ENCODE measurements around the gene ZBTB43. TPM values are rescaled to one million over a fixed set of nuclear protein-coding genes. Genes with fewer than 3 reads are reported as not detected.

Gene ZBTB43
- total RNA-seq, 1 donor from 2014 or later = 23.6 TPM

- DNase-seq = no peak
Measured at GRCh38 chr9:126830827-126831226, 26.0 kb downstream of the ZBTB43 start.

- no peak for DNase-seq
Measured at GRCh38 chr9:126832440-126832839, 27.6 kb downstream of the ZBTB43 start.

- DNase-seq = no peak
Measured at GRCh38 chr9:126833020-126833419, 28.2 kb downstream of the ZBTB43 start.

GRCh38 chr9:126833710-126834345, 29.0 kb downstream of the ZBTB43 start:
- DNase-seq = no peak

GRCh38 chr9:126834672-126835071, 29.8 kb downstream of the ZBTB43 start:
- DNase-seq = no peak

- no peak for DNase-seq
Measured at GRCh38 chr9:126836216-126836615, 31.4 kb downstream of the ZBTB43 start.

- no peak for DNase-seq
Measured at GRCh38 chr9:126838055-126838811, 33.4 kb downstream of the ZBTB43 start.

GRCh38 chr9:126838895-126839294, 34.1 kb downstream of the ZBTB43 start:
- no peak for DNase-seq

- no peak for DNase-seq
Measured at GRCh38 chr9:126839301-126839700, 34.5 kb downstream of the ZBTB43 start.

- no peak for DNase-seq
Measured at GRCh38 chr9:126842220-126842842, 37.5 kb downstream of the ZBTB43 start.

- DNase-seq = no peak
Measured at GRCh38 chr9:126842977-126843799, 38.3 kb downstream of the ZBTB43 start.

GRCh38 chr9:126844085-126844484, 39.2 kb downstream of the ZBTB43 start:
- peak; percentile 30 for DNase-seq

- DNase-seq = no peak
Measured at GRCh38 chr9:126847051-126847450, 42.2 kb downstream of the ZBTB43 start.

- DNase-seq = no peak
Measured at GRCh38 chr9:126849591-126850225, 44.9 kb downstream of the ZBTB43 start.

GRCh38 chr9:126851286-126851880, 46.5 kb downstream of the ZBTB43 start:
- DNase-seq = no peak

- DNase-seq = peak; percentile 67
Measured at GRCh38 chr9:126852086-126852688, 47.3 kb downstream of the ZBTB43 start.

- no peak for DNase-seq
Measured at GRCh38 chr9:126853667-126854066, 48.8 kb downstream of the ZBTB43 start.

GRCh38 chr9:126854734-126855133, 49.9 kb downstream of the ZBTB43 start:
- peak; percentile 56 for DNase-seq

- DNase-seq = no peak
Measured at GRCh38 chr9:126856326-126856877, 51.6 kb downstream of the ZBTB43 start.

- DNase-seq = peak; percentile 75
Measured at GRCh38 chr9:126857261-126857960, 52.6 kb downstream of the ZBTB43 start.

Data from tongue (tissue), 2 donors.